GM10266 (cell line): ENCODE data around the gene PLPP7.

Source experiments
- DNase-seq: peaks from one replicate; pipeline ENCODE4 v3.0.0; 2012; ENCODE audit errors: extremely low spot score
- TF ChIP-seq, protein P1 (sequence below): IDR thresholded peaks from 2 replicates; pipeline ENCODE4 v1.5.1; 2012; ENCODE audit warnings: mild to moderate bottlenecking, low read depth; ENCODE audit not compliant: control insufficient read depth, insufficient read depth; ENCODE audit errors: missing control alignments

Gene PLPP7

DNA sequence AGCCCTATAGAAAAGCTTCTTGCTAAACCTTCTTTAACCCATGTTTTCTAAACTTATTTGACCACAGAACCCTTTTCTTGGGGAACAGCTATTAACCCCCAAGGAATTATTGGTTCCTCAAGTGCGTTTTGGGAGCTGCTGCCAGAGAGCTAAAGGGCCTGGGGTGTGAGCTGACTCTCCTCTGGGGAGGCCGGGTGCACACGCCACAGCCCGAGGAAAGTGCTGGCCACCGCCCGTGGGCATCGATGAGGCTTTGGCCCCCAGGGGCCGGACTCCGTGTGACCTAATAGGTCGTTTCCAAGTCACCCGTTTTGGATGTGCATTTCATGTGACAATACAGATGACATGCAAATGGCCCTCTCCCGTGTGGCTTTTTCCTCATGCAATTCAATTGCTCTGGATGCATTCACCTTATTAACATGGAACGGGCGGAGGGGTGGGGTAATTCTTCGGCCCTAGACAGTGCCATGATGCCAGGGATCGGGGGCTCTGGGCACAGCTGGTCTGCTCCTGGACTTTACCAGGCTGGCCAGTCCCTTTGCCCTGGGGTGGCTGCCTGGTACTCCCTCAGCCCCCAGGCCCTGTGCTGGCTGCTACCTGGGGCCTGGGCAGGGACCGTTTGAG is 19.5 kb downstream of the PLPP7 start:
- DNase-seq: no peak
- TF ChIP-seq, protein P1, sequence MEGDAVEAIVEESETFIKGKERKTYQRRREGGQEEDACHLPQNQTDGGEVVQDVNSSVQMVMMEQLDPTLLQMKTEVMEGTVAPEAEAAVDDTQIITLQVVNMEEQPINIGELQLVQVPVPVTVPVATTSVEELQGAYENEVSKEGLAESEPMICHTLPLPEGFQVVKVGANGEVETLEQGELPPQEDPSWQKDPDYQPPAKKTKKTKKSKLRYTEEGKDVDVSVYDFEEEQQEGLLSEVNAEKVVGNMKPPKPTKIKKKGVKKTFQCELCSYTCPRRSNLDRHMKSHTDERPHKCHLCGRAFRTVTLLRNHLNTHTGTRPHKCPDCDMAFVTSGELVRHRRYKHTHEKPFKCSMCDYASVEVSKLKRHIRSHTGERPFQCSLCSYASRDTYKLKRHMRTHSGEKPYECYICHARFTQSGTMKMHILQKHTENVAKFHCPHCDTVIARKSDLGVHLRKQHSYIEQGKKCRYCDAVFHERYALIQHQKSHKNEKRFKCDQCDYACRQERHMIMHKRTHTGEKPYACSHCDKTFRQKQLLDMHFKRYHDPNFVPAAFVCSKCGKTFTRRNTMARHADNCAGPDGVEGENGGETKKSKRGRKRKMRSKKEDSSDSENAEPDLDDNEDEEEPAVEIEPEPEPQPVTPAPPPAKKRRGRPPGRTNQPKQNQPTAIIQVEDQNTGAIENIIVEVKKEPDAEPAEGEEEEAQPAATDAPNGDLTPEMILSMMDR: no peak

DNA sequence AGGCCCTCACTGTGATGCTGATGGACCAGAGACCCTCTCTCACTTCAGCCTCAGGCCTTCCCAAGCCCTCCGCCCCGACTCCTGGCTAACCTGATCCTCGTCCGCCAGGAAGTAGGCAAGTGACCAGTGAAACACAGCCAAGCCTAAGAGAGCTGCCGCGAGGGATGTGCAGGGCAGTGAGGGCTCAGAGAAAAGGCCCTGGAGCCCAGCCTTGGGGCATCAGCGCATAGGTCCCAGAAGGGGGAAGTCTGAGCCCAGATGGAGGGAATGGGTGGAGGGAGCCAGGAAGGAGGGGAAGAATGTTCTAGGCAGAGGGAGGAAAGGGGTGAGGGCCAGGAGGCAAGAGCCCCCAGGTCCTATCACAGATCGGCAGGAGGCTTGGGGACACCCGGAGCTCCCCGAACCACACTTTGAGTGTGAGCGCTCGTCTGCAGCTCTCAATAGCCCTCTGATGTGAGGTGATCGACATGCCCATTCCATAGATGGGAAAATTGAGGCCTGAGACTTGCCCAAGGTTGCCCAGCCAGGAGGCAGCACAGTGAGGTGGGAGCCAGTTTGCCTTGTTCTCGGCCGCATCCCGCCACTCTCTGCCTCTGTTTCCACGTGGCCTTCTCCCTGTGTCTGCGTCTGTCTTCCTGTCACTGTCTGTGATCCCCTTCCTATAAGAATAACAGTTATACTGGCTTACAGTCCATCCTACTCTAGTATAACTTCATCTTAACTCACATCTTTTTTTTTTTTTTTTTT is 20.2 kb downstream of the PLPP7 start:
- DNase-seq: no peak
- TF ChIP-seq, protein P1: no peak

DNA sequence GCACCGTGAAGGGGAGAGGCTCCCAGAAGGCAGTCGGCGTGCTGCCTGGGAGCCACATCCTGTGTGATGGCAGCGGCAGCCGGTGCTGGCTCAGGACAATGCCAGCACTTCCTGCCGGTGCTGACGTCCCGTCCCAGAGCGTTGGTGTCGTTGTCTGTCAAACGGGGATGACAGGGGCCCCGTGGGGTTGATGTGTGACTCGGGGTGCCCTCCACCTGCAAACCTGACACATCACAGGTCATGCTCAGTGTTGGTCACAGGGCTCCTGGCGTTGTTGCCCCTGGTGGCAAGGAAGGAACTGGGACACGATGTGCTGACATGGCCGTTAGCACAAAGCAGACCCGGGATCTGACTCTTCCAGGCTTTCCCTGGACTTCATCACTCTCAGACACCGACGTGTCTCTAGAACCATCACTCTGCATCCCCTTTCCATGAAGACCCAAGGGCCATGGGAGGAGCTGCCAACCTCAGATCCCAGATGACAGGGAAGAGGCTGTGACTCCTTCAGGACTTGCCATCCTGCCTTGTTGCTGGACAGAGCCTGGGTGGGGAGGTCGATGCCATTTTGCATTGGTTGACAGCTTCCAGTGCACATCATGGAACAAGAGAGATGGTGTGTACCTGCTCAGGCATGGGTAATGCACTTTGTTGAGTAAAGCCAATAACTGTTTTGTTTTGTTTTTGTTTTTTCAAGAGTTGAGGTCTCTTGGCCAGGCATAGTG is 21.5 kb downstream of the PLPP7 start:
- no peak for DNase-seq
- TF ChIP-seq, protein P1: no peak

DNA sequence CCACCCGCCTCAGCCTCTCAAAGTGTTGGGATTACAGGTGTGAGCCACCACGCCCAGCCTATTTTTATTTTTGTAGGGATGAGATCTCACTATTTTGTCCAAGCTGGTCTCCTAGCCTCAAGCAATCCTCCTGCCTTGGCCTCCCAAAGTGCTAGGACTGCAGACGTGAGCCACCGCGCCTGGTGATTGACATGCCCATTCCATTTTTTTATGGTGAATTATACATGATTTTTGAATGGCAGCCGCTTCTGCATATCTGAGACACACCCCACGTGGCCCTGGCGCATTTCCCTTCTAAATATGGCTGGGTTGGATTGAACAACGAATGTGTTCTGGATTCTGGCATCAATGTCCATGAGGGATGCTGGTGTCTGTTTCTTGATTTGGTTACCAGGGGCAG is 22.7 kb downstream of the PLPP7 start:
- TF ChIP-seq, protein P1: no peak
- no peak for DNase-seq

DNA sequence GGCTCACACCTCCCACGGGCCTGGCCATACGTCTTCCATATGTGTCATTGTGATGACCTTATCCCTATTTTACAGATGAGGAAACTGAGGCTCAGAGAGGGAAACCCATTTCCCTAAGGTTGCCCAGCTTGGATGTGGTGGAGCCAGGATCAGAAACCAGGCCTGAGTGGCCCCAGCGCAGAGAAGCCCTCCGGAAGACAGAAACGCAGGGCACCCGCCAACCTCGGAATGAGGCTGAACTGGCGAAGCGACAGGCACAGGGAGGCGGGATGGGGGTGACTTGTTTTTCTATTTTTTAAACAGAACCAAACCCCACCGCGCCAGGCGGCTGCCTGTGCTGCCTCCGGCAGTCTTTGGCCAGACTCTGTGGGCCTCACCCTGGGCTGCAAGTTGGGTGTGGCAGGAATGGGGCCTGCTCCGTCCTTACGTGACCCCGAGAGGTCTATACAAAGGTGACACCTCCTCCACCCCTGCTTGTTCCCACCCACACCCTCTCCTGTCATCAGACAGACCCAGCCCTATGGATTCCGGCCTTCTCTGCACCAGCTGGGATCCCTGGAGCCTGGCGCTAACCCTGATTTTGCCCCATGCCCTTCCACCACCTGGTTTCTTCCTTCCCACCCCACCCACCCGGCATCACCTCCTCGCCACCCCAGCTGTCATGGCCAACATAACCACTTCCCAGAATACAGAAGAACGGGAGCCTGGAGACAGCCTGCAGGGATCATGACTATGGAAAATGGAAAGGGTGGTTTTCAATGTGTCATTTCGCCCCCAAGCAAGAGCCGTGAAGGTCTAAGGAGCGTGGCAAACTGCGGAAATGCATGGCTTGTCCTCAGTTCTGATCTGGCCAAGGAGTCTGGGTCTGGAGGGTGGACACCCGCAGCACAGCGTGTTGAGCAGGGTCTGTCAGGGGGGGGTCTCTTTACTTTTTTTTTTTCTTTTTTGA is 23.6 kb downstream of the PLPP7 start:
- DNase-seq: no peak
- TF ChIP-seq, protein P1: no peak

DNA sequence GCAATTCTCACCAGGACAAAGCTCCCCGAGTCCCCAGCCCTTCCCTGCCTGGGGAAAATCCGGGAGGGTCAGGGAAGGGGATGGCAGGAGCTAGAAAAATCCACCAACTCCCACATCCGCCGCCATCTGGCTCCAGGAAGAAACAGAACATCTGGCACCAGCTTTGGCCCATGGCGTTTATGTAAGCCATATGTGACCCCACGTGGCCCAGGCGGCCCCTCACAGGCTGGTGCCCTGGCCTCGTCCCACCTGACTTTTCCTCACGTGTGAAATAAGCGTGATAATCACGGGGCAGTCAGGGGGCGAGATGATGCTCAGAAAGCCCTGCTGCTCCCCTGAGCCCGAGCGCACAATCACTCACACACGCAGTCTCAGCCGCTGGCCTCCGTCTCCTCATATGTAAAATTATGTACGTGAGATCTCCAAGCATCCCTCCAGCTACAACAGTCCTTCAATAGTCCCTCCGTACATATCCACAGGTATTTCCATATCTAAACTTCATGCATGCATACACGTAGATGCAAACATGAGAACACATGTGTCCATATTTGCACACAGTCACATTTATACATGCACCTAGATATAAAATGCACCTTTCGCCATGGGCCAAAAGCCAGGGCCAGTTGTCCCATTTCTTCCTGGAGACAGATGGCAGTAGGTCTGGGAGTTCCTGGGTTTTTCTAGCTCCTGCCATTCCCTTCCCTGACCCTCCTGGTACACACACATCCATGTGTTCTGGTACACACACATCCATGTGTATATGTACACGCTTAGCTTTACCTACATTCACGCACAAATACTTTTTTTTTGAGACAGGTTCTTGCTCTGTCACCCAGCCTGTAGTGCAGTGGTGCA is 28.9 kb downstream of the PLPP7 start:
- DNase-seq: no peak
- TF ChIP-seq, protein P1: no peak
